Left lung (tissue), 10 donors: ENCODE data around the gene MAPKAPK5. TPM values are rescaled to one million over a fixed set of nuclear protein-coding genes. Genes with fewer than 3 reads are reported as not detected.
"Not testable (repeated sequence)": the region's sequence is repeated elsewhere in the genome, so short reads cannot be mapped to it uniquely, and the experiment has no call there.

ENCODE experiments used
- ATAC-seq: fragments of 200-7000 bp; cut with Tn5 transposase; one replicate; pipeline ENCODE4 v1.9.1; 2020; ENCODE audit warnings: moderate library complexity
- DNase-seq, 4 donors: peaks; one replicate each; pipeline ENCODE4 v3.0.0-alpha.2; 2013 to 2020
- H3K27ac ChIP-seq, 2 donors: fragments of 200-600 bp; sonication (generic) in 1 of 2; one replicate each; pipeline versions ENCODE4 v1.5.0 to v1.8.0; 2020 to 2021
- H3K27me3 ChIP-seq, 2 donors: fragments of 200-600 bp; sonication (generic) in 1 of 2; one replicate each; pipeline versions ENCODE4 v1.5.0 to v1.8.0; 2020 to 2021
- H3K36me3 ChIP-seq, 2 donors: fragments of 200-600 bp; sonication (generic) in 1 of 2; one replicate each; pipeline versions ENCODE4 v1.5.0 to v1.8.0; 2020 to 2021
- H3K4me1 ChIP-seq, 2 donors: fragments of 200-600 bp; one replicate each; pipeline ENCODE4 v1.8.0; 2021
- H3K4me3 ChIP-seq, 2 donors: fragments of 200-600 bp; sonication (generic) in 1 of 2; one replicate each; pipeline versions ENCODE4 v1.5.0 to v1.8.0; 2020 to 2021; ENCODE audit warnings: mild to moderate bottlenecking in 1 of 2
- H3K9me3 ChIP-seq, 2 donors: fragments of 200-600 bp; sonication (generic) in 1 of 2; one replicate each; pipeline versions ENCODE4 v1.5.0 to v1.8.0; 2020 to 2021
- CTCF ChIP-seq, 2 donors: fragments of 200-600 bp; sonication (generic) in 1 of 2; IDR thresholded peaks; one replicate each; pipeline versions ENCODE4 v1.5.0 to v1.8.0; 2021; ENCODE audit warnings: antibody characterized with exemption in 2 of 2
- intact Hi-C, 2 donors: fragments of 100-400 bp; cut with DNase I; formaldehyde crosslinking; loops; one replicate each; pipeline versions ENCODE4 v1.11.2 to v1.14.2; 2022
- polyA plus RNA-seq, 6 donors: library from polyadenylated mRNA; unstranded; fragments of 120-200 nt; gene quantifications; one replicate each; pipeline ENCODE4 v1.2.1, GENCODE V29; 2013; ENCODE audit not compliant: insufficient read length in 6 of 6
- total RNA-seq, 2 donors: library from RNA; stranded (reverse); fragmentation: NEBNext Ultra II Directional; extraction: Animal tissue kit (Norgen Biotek cat#: 25700); gene quantifications; one replicate each; pipeline ENCODE4 v1.2.1, GENCODE V29; 2021
- donor health status: DM: no; HTN: yes; CAD: no.
- donor health status: DM: no; HTN: no; CAD: no.

The MAPKAPK5 gene
- total and polyA plus RNA-seq, 8 donors: 31.7 to 57.9 (median 50.3) TPM

GRCh38 chr12:111812881-111813741 lies 28.9 kb upstream of the MAPKAPK5 start:
- H3K4me1 ChIP-seq: peaks cover 0 to 6% of the 10 kb centered on the region in 2 donors
- TF ChIP-seq CTCF (IDR thresholded peaks at IDR 0.05): peak; percentile 67 to 81
- H3K27me3 ChIP-seq: no peaks in the 10 kb centered on the region
- peak overlapping the region in 1 of 2 donors; percentile 21 for H3K27ac ChIP-seq
- ATAC-seq (peak; percentile 99), DNase-seq (peak in 3 of 4 donors; percentile 75 to 89 (median 79))
- no peak overlapping the region for H3K4me3 ChIP-seq
- H3K36me3 ChIP-seq: peaks cover 0 to 46% of the 10 kb centered on the region in 2 donors
- no peaks in the 10 kb centered on the region for H3K9me3 ChIP-seq
- intact Hi-C loops: loop anchor here in 1 of 2 donors (5.0 kb wide), 1 partner anchor 56 kb away; no protein-coding TSS in a partner anchor

- intact Hi-C loops: no loop called here
- ATAC-seq: no peak
- H3K27ac ChIP-seq: peak overlapping the region in 1 of 2 donors; percentile 34
- no peaks in the 10 kb centered on the region for H3K27me3 ChIP-seq
- no peak for DNase-seq
- TF ChIP-seq CTCF (IDR thresholded peaks at IDR 0.05): no peak
- peaks cover 0 to 6% of the 10 kb centered on the region in 2 donors for H3K4me1 ChIP-seq
- H3K4me3 ChIP-seq: no peak overlapping the region
- no peaks in the 10 kb centered on the region for H3K9me3 ChIP-seq
- H3K36me3 ChIP-seq: peaks cover 0 to 15% of the 10 kb centered on the region in 2 donors
Observed at GRCh38 chr12:111816065-111816615, 25.9 kb upstream of the MAPKAPK5 start.

- peak overlapping the region; percentile 33 to 34 for H3K27ac ChIP-seq
- H3K4me3 ChIP-seq, DNase-seq, H3K36me3 ChIP-seq, H3K27me3 ChIP-seq, H3K9me3 ChIP-seq, intact Hi-C loops, H3K4me1 ChIP-seq: not testable (repeated sequence)
- peak; percentile 38 for ATAC-seq
Observed at GRCh38 chr12:111816898-111817297, 25.1 kb upstream of the MAPKAPK5 start.

- Histone ChIP-seq H3K27ac (no peak overlapping the region), H3K4me1 (peaks cover 0 to 12% of the 10 kb centered on the region in 2 donors), H3K36me3 (no peaks in the 10 kb centered on the region), H3K9me3 (no peaks in the 10 kb centered on the region), H3K27me3 (no peaks in the 10 kb centered on the region), H3K4me3 (no peak overlapping the region)
- ATAC-seq (no peak), DNase-seq (no peak)
- TF ChIP-seq CTCF (IDR thresholded peaks at IDR 0.05): no peak
- intact Hi-C loops: no loop called here
Observed at GRCh38 chr12:111818340-111818739, 23.7 kb upstream of the MAPKAPK5 start.

- Histone ChIP-seq H3K27me3 (no peaks in the 10 kb centered on the region), H3K4me1 (peaks cover 0 to 24% of the 10 kb centered on the region in 2 donors), H3K36me3 (no peaks in the 10 kb centered on the region), H3K4me3 (no peak overlapping the region), H3K9me3 (no peaks in the 10 kb centered on the region), H3K27ac (no peak overlapping the region)
- no peak for DNase-seq
- intact Hi-C loops: no loop called here
- no peak for ATAC-seq
- TF ChIP-seq CTCF (IDR thresholded peaks at IDR 0.05): no peak
Observed at GRCh38 chr12:111819191-111820158, 22.6 kb upstream of the MAPKAPK5 start.

GRCh38 chr12:111820828-111821227 lies 21.2 kb upstream of the MAPKAPK5 start:
- ATAC-seq, H3K9me3 ChIP-seq, intact Hi-C loops, H3K27me3 ChIP-seq, H3K36me3 ChIP-seq, H3K27ac ChIP-seq, DNase-seq, H3K4me3 ChIP-seq: not testable (repeated sequence)
- peaks cover 0 to 26% of the 10 kb centered on the region in 2 donors for H3K4me1 ChIP-seq
